Gastrocnemius medialis (tissue), 4 donors: ENCODE data around the gene AKAP13. TPM values are rescaled to one million over a fixed set of nuclear protein-coding genes. Genes with fewer than 3 reads are reported as not detected.

Source experiments
- ATAC-seq, 2 donors: fragments of 150-250 bp; one replicate each; pipeline ENCODE4 v1.9.1; 2016
- DNase-seq, 2 donors: peaks; one replicate each; pipeline ENCODE4 v3.0.0-alpha.2; 2019
- H3K27ac ChIP-seq, 4 donors: fragments of 200-600 bp; sonication (generic); 1 replicate in 1 of 4; 2 replicates in 3 of 4; pipeline ENCODE4 v1.5.1; 2016 to 2018; ENCODE audit warnings: mild to moderate bottlenecking in 2 of 4, moderate library complexity in 1 of 4
- H3K27me3 ChIP-seq, 3 donors: fragments of 200-600 bp; sonication (generic) in 2 of 3; 1 replicate in 1 of 3; 2 replicates in 2 of 3; pipeline versions ENCODE4 v1.5.1 to v1.6.0; 2016 to 2019; ENCODE audit warnings: mild to moderate bottlenecking in 1 of 3, moderate library complexity in 1 of 3
- H3K36me3 ChIP-seq, 2 donors: fragments of 200-600 bp; sonication (generic) in 1 of 2; one replicate each; pipeline ENCODE4 v1.5.1; 2017 to 2018
- H3K4me1 ChIP-seq, 2 donors: fragments of 200-600 bp; sonication (generic) in 1 of 2; one replicate each; pipeline ENCODE4 v1.5.1; 2016 to 2017; ENCODE audit warnings: mild to moderate bottlenecking in 2 of 2
- H3K4me3 ChIP-seq, 4 donors: fragments of 200-600 bp; sonication (generic) in 3 of 4; 1 replicate in 1 of 4; 2 replicates in 3 of 4; pipeline ENCODE4 v1.5.1; 2016 to 2019; ENCODE audit warnings: mild to moderate bottlenecking in 2 of 4
- H3K9me3 ChIP-seq, 3 donors: fragments of 200-600 bp; sonication (generic) in 2 of 3; 1 replicate in 1 of 3; 2 replicates in 2 of 3; pipeline ENCODE4 v1.5.1; 2016 to 2019
- CTCF ChIP-seq, 5 experiments: fragments of 450-650 bp in 3 of 5; fragments of 200-600 bp in 2 of 5; sonication (generic) in 2 of 5; IDR thresholded peaks in 4 of 5; conservative IDR thresholded peaks in 1 of 5; 1 replicate in 4 of 5; 2 replicates in 1 of 5; pipeline ENCODE4 v1.5.1; 2016 to 2019; ENCODE audit warnings: antibody characterized with exemption in 5 of 5, mild to moderate bottlenecking in 3 of 5, moderate library complexity in 3 of 5
- POLR2A ChIP-seq, 2 donors: fragments of 450-650 bp; IDR thresholded peaks; one replicate each; pipeline ENCODE4 v1.6.1; 2017; ENCODE audit warnings: antibody characterized with exemption in 2 of 2, mild to moderate bottlenecking in 2 of 2, moderate library complexity in 2 of 2
- in situ Hi-C, 4 donors: fragments of 200-750 bp; cut with MboI; loops; one replicate each; pipeline versions ENCODE4 v1.15.0 to v1.8.0; 2017; ENCODE audit warnings: low sequenced_read_pairs in 4 of 4
- intact Hi-C: fragments of 100-400 bp; cut with DNase I; formaldehyde crosslinking; loops from one replicate; pipeline ENCODE4 v1.15.1; 2023; ENCODE audit warnings: low total_unique reads
- total RNA-seq, 4 donors: library from RNA; depleted of rRNA; stranded (reverse); fragments of >200 nt; gene quantifications; one replicate each; pipeline versions ENCODE4 v1.1.0 to v1.2.3, GENCODE V29; 2016

The AKAP13 gene
- total RNA-seq, 4 donors from 2014 or later = 127 to 481 (median 172) TPM

GRCh38 chr15:85407421-85408269 is 27.2 kb downstream of the AKAP13 start:
- no peak overlapping the region for H3K27ac ChIP-seq
- DNase-seq = no peak
- intact Hi-C loops = no loop called here

GRCh38 chr15:85408270-85408746 is 27.9 kb downstream of the AKAP13 start:
- TF ChIP-seq CTCF (IDR thresholded peaks at IDR 0.05 in 4 of 5, conservative IDR thresholded peaks at IDR 0.05 in 1 of 5) = no peak
- no peak for TF ChIP-seq POLR2A (IDR thresholded peaks at IDR 0.05)
- Histone ChIP-seq H3K4me3 (no peak overlapping the region), H3K36me3 (no peaks in the 10 kb centered on the region), H3K27me3 (no peaks in the 10 kb centered on the region), H3K27ac (no peak overlapping the region), H3K4me1 (peaks cover 42 to 45% of the 10 kb centered on the region in 2 donors), H3K9me3 (no peaks in the 10 kb centered on the region)
- in situ Hi-C loops = no loop called here
- DNase-seq = no peak
- no peak for ATAC-seq
- intact Hi-C loops = no loop called here

More at GRCh38 chr15:85407421-85408269, 27.2 kb downstream of the AKAP13 start:
- Histone ChIP-seq H3K9me3 (no peaks in the 10 kb centered on the region), H3K4me1 (peaks cover 39 to 42% of the 10 kb centered on the region in 2 donors), H3K27me3 (no peaks in the 10 kb centered on the region), H3K36me3 (no peaks in the 10 kb centered on the region), H3K4me3 (no peak overlapping the region)
- in situ Hi-C loops = no loop called here
- ATAC-seq = peak in 1 of 2 donors; percentile 42
- TF ChIP-seq CTCF (IDR thresholded peaks at IDR 0.05 in 4 of 5, conservative IDR thresholded peaks at IDR 0.05 in 1 of 5) = no peak
- TF ChIP-seq POLR2A (IDR thresholded peaks at IDR 0.05) = no peak

DNA sequence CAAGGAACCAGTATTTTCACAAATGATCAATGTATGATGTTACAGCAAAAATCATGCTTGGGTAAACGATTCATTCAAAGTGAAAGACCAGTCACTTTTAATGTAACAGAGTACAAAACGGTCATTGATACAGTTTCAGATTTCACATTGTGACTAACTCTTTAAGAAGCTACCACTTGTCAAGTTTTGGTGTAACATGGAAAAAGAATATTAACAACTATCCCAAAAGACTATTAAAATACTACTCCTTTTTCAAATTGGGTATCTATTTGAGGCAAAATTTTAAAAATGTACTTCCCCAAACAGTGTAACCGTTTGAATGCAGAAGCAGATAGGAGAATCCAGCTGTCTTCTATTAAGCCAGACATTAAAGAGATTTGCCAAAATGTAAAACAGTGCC is 31.7 kb downstream of the AKAP13 start:
- intact Hi-C loops (no loop called here), in situ Hi-C loops (loop anchor here in 1 of 4 donors (5.0 kb wide), 1 partner anchor 80 kb away; no protein-coding TSS in a partner anchor)
- peaks cover 29 to 39% of the 10 kb centered on the region in 2 donors for H3K4me1 ChIP-seq
- no peak overlapping the region for H3K27ac ChIP-seq
- no peak for ATAC-seq
- no peak for TF ChIP-seq CTCF (IDR thresholded peaks at IDR 0.05 in 4 of 5, conservative IDR thresholded peaks at IDR 0.05 in 1 of 5)
- no peak for TF ChIP-seq POLR2A (IDR thresholded peaks at IDR 0.05)
- no peaks in the 10 kb centered on the region for H3K27me3 ChIP-seq
- H3K36me3 ChIP-seq = no peaks in the 10 kb centered on the region
- no peaks in the 10 kb centered on the region for H3K9me3 ChIP-seq
- DNase-seq = no peak
- no peak overlapping the region for H3K4me3 ChIP-seq

GRCh38 chr15:85412956-85413854 is 32.8 kb downstream of the AKAP13 start:
- intact Hi-C loops = no loop called here

More at GRCh38 chr15:85412956-85413854, 32.8 kb downstream of the AKAP13 start:
- in situ Hi-C loops = loop anchor here in 1 of 4 donors (5.0 kb wide), 1 partner anchor 81 kb away; no protein-coding TSS in a partner anchor
- Histone ChIP-seq H3K9me3 (no peaks in the 10 kb centered on the region), H3K36me3 (no peaks in the 10 kb centered on the region), H3K4me3 (peak overlapping the region in 2 of 4 donors; percentile 3 to 7), H3K4me1 (peaks cover 18 to 30% of the 10 kb centered on the region in 2 donors), H3K27me3 (no peaks in the 10 kb centered on the region), H3K27ac (peak overlapping the region; percentile 40 to 66 (median 58))
- ATAC-seq = peak; percentile 68
- peak; percentile 22 to 50 for DNase-seq
- no peak for TF ChIP-seq CTCF (IDR thresholded peaks at IDR 0.05 in 4 of 5, conservative IDR thresholded peaks at IDR 0.05 in 1 of 5)
